Measurements from ENCODE around the gene CATSPER3. TPM values are rescaled to one million over a fixed set of nuclear protein-coding genes. Genes with fewer than 3 reads are reported as not detected.

The CATSPER3 gene
- total RNA-seq, 1 experiment from 2014 or later, result 1.7 TPM

DNA sequence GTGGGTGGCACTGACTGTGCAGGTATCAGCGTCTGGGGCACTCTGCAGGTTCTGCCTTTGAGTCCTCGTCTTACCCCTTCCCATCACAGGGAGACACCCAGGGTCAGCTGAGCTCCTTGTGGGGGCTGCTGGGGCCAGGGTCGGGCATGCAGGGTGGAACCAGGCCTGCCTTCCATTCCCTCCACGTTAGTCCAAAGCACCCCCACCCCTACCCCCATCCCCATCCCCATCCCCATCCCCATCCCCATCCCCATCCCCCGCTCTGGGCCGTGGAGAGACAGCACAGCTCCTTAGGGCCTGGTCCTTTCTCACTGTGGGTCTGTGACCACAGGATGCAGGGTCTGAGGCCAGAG is 67.9 kb downstream of the CATSPER3 start:
- no peaks in the 10 kb centered on the region for H3K9me2 ChIP-seq (ENCODE audit: insufficient read depth)
- no peak overlapping the region for H3K4me2 ChIP-seq (ENCODE audit: low read length)
- no peaks in the 10 kb centered on the region for H3K9me3 ChIP-seq (ENCODE audit: control insufficient read depth in 1 of 2, insufficient read depth in 1 of 2, low read depth in 1 of 2, low read length in 2 of 2)
- H3K4me3 ChIP-seq (replicated peaks in 1 of 2; ENCODE audit: low read depth in 1 of 2, low read length in 2 of 2), result no peak overlapping the region
- H4K20me1 ChIP-seq (ENCODE audit: insufficient read depth), result no peaks in the 10 kb centered on the region
- no TSS peak for BruUV-seq (replicated peaks)
- no peak for DNase-seq (ENCODE audit: low read depth, low spot score)
- ChIA-PET CTCF (no interaction called here), POLR2A (no interaction called here), RAD21 (ENCODE audit: low non-redundant PET in 1 of 2, low total read pairs in 2 of 2, uncharacterized antibody in 2 of 2, unreplicated experiment in 2 of 2) (no interaction called here)
- no peak for ATAC-seq
- 0 out of 2 replicates have a peak overlapping the region, but pooled peaks have one; percentile 89 for H3K27ac ChIP-seq (ENCODE audit: low read depth, low read length)
- no peak overlapping the region for H3K9ac ChIP-seq (ENCODE audit: low read length)
- no peaks in the 10 kb centered on the region for H3K27me3 ChIP-seq (ENCODE audit: insufficient read depth, low read length)
- peaks cover 30% of the 10 kb centered on the region for H3K79me2 ChIP-seq (ENCODE audit: insufficient read depth, low read length)
- no peak overlapping the region for H2AFZ ChIP-seq (ENCODE audit: low read depth, low read length, poor library complexity, severe bottlenecking)
- H3K4me1 ChIP-seq (ENCODE audit: control insufficient read depth in 1 of 2, insufficient read depth in 2 of 2, low read length in 2 of 2), result peaks cover 16 to 45% of the 10 kb centered on the region in 2 experiments
- no peaks in the 10 kb centered on the region; a peak in 1 of 4 replicates for H3K36me3 ChIP-seq (ENCODE audit: control insufficient read depth in 1 of 2, insufficient read depth in 2 of 2, low read length in 2 of 2)
- TF ChIP-seq POLR2A (IDR thresholded peaks at IDR 0.05; ENCODE audit: borderline replicate concordance, extremely low read depth, insufficient read depth, insufficient read length) (no peak), FOSL1 (IDR thresholded peaks at IDR 0.05; ENCODE audit: low read depth) (no peak), SP1 (IDR thresholded peaks at IDR 0.05; ENCODE audit: low read depth) (no peak)
- intact Hi-C loops (cut with micrococcal nuclease), result no loop called here

DNA sequence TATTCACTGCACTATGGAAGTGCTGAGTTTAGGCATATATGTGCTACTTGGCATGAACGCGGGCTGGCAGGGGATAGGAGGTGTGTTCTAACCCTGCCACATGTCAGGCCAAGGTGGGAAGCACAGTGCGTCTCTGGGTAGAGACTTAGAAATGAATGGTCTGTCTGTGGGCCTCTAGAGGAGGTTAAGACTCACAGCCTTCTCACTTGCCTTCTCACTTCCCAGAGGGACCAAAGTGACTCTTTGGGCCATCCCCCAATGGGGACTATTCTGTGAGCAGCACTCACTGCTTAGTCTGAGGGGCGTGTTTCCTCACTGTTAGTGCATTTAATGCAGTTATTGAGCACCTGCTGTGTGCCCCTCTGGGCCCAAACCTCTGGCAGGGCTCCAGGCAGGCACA is 68.7 kb downstream of the CATSPER3 start:
- no TSS peak for BruUV-seq (replicated peaks)
- H3K4me1 ChIP-seq (ENCODE audit: control insufficient read depth in 1 of 2, insufficient read depth in 2 of 2, low read length in 2 of 2), result peaks cover 16 to 45% of the 10 kb centered on the region in 2 experiments
- 0 out of 2 replicates have a peak, but pooled peaks cover 2% of the 10 kb centered on the region for H3K27me3 ChIP-seq (ENCODE audit: insufficient read depth, low read length)
- TF ChIP-seq JUND (IDR thresholded peaks at IDR 0.05) (no peak), EZH2 (IDR thresholded peaks at IDR 0.05) (no peak), POLR2A (IDR thresholded peaks at IDR 0.05; ENCODE audit: borderline replicate concordance, extremely low read depth, insufficient read depth, insufficient read length) (no peak), SRF (IDR thresholded peaks at IDR 0.05; ENCODE audit: low read depth) (no peak), EZH2phosphoT487 (IDR thresholded peaks at IDR 0.05; ENCODE audit: borderline replicate concordance) (no peak), EGR1 (IDR thresholded peaks at IDR 0.05; ENCODE audit: low read depth) (no peak), ZNF274 (IDR thresholded peaks at IDR 0.05; ENCODE audit: low read depth, low read length) (no peak), ELF1 (IDR thresholded peaks at IDR 0.05; ENCODE audit: borderline replicate concordance, low read depth) (no peak)
- TF ChIP-seq, protein P1, sequence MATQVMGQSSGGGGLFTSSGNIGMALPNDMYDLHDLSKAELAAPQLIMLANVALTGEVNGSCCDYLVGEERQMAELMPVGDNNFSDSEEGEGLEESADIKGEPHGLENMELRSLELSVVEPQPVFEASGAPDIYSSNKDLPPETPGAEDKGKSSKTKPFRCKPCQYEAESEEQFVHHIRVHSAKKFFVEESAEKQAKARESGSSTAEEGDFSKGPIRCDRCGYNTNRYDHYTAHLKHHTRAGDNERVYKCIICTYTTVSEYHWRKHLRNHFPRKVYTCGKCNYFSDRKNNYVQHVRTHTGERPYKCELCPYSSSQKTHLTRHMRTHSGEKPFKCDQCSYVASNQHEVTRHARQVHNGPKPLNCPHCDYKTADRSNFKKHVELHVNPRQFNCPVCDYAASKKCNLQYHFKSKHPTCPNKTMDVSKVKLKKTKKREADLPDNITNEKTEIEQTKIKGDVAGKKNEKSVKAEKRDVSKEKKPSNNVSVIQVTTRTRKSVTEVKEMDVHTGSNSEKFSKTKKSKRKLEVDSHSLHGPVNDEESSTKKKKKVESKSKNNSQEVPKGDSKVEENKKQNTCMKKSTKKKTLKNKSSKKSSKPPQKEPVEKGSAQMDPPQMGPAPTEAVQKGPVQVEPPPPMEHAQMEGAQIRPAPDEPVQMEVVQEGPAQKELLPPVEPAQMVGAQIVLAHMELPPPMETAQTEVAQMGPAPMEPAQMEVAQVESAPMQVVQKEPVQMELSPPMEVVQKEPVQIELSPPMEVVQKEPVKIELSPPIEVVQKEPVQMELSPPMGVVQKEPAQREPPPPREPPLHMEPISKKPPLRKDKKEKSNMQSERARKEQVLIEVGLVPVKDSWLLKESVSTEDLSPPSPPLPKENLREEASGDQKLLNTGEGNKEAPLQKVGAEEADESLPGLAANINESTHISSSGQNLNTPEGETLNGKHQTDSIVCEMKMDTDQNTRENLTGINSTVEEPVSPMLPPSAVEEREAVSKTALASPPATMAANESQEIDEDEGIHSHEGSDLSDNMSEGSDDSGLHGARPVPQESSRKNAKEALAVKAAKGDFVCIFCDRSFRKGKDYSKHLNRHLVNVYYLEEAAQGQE (IDR thresholded peaks at IDR 0.05; ENCODE audit: low read depth), result no peak
- TF ChIP-seq, protein P2, sequence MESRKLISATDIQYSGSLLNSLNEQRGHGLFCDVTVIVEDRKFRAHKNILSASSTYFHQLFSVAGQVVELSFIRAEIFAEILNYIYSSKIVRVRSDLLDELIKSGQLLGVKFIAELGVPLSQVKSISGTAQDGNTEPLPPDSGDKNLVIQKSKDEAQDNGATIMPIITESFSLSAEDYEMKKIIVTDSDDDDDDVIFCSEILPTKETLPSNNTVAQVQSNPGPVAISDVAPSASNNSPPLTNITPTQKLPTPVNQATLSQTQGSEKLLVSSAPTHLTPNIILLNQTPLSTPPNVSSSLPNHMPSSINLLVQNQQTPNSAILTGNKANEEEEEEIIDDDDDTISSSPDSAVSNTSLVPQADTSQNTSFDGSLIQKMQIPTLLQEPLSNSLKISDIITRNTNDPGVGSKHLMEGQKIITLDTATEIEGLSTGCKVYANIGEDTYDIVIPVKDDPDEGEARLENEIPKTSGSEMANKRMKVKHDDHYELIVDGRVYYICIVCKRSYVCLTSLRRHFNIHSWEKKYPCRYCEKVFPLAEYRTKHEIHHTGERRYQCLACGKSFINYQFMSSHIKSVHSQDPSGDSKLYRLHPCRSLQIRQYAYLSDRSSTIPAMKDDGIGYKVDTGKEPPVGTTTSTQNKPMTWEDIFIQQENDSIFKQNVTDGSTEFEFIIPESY (IDR thresholded peaks at IDR 0.05; ENCODE audit: extremely low read depth, insufficient replicate concordance, low read length), result no peak
- no peaks in the 10 kb centered on the region for H4K20me1 ChIP-seq (ENCODE audit: insufficient read depth)
- DNase-seq (ENCODE audit: low read depth, low spot score), result no peak
- intact Hi-C loops (cut with micrococcal nuclease), result no loop called here
- H3K9me2 ChIP-seq (ENCODE audit: insufficient read depth), result no peaks in the 10 kb centered on the region
- H3K9ac ChIP-seq (ENCODE audit: low read length), result no peak overlapping the region
- ChIA-PET POLR2A (no interaction called here), RAD21 (ENCODE audit: low non-redundant PET in 1 of 2, low total read pairs in 2 of 2, uncharacterized antibody in 2 of 2, unreplicated experiment in 2 of 2) (no interaction called here), CTCF (no interaction called here)
- no peak overlapping the region for H2AFZ ChIP-seq (ENCODE audit: low read depth, low read length, poor library complexity, severe bottlenecking)
- ATAC-seq, result no peak
- H3K36me3 ChIP-seq (ENCODE audit: control insufficient read depth in 1 of 2, insufficient read depth in 2 of 2, low read length in 2 of 2), result no peaks in the 10 kb centered on the region
- H3K27ac ChIP-seq (ENCODE audit: low read depth, low read length), result no peak overlapping the region
- H3K9me3 ChIP-seq (ENCODE audit: control insufficient read depth in 1 of 2, insufficient read depth in 1 of 2, low read depth in 1 of 2, low read length in 2 of 2), result no peaks in the 10 kb centered on the region
- peaks cover 23% of the 10 kb centered on the region for H3K79me2 ChIP-seq (ENCODE audit: insufficient read depth, low read length)
- H3K4me3 ChIP-seq (replicated peaks in 1 of 2; ENCODE audit: low read depth in 1 of 2, low read length in 2 of 2), result no peak overlapping the region
- H3K4me2 ChIP-seq (ENCODE audit: low read length), result no peak overlapping the region; the same call in 1 of the 2 replicates

Measured in HCT116 (cell line).